Measurements from ENCODE around the gene SCYGR4.

SCYGR4 gene

DNA sequence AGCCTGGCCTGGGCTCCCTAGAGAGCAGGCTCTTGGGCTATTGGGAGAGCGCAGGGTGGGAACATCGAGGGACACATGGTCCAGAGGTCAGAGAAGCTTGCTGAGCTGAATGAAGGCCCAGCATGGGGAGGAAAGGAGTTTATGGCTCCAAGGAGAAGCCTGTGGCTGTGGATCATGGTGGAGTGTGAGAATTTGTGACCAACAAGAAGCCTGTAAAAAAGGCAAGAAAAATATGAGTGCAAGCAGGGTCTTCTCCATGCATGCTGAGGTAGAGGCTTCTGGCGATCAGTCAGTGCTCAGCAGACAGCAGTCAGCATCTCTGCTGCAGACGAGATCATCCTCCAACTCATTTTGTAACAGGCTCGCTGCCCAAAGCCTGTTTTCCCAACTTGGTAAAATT lies 1.4 kb upstream of the SCYGR4 start:
- Histone ChIP-seq H3K4me3 (ENCODE audit: low read length) (no peak overlapping the region), H3K36me3 (replicated peaks; ENCODE audit: low read depth, low read length) (no peaks in the 10 kb centered on the region), H3K79me2 (ENCODE audit: low read length) (no peaks in the 10 kb centered on the region), H4K20me1 (ENCODE audit: insufficient read depth, low read length) (no peaks in the 10 kb centered on the region), H3K4me1 (ENCODE audit: low read length) (peaks cover 31% of the 10 kb centered on the region), H3K27ac (ENCODE audit: low read length) (no peak overlapping the region), H3K4me2 (ENCODE audit: low read length) (no peak overlapping the region), H3K9me3 (ENCODE audit: insufficient read depth, low read length) (no peaks in the 10 kb centered on the region), H3K9ac (ENCODE audit: low read length) (no peak overlapping the region), H2AFZ (ENCODE audit: low read depth, low read length) (no peak overlapping the region), H3K27me3 (ENCODE audit: low read depth, low read length) (peaks cover 24% of the 10 kb centered on the region)
- TF ChIP-seq EZH2phosphoT487 (IDR thresholded peaks at IDR 0.05; ENCODE audit: low read depth): no peak

DNA sequence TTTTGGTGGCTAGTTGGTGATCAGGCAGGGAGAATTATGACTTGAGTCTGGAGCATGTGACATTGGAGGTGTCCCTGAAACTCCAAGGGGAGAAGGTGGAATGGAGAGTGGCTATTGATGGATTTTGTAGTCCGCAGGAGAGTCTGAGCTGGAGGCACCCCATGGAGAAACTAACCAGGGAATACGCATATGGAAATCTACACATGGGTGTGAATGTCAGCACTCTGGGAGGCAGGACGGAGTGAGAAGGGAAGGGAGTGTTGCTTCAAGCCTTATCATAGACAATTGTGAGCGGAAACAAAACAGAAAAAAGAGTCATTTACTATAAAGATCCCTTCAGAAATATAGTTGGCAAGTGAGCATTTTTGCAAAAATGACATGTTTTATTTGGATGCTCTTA lies 667 bp upstream of the SCYGR4 start:
- Histone ChIP-seq H3K79me2 (ENCODE audit: low read length) (no peaks in the 10 kb centered on the region), H3K4me2 (ENCODE audit: low read length) (no peak overlapping the region), H3K9me3 (ENCODE audit: insufficient read depth, low read length) (no peaks in the 10 kb centered on the region), H3K27me3 (ENCODE audit: low read depth, low read length) (peaks cover 24% of the 10 kb centered on the region), H4K20me1 (ENCODE audit: insufficient read depth, low read length) (no peaks in the 10 kb centered on the region), H3K4me1 (ENCODE audit: low read length) (peaks cover 31% of the 10 kb centered on the region), H3K9ac (ENCODE audit: low read length) (no peak overlapping the region), H3K36me3 (replicated peaks; ENCODE audit: low read depth, low read length) (no peaks in the 10 kb centered on the region), H3K27ac (ENCODE audit: low read length) (no peak overlapping the region), H3K4me3 (ENCODE audit: low read length) (no peak overlapping the region), H2AFZ (ENCODE audit: low read depth, low read length) (no peak overlapping the region)
- TF ChIP-seq, protein P1, sequence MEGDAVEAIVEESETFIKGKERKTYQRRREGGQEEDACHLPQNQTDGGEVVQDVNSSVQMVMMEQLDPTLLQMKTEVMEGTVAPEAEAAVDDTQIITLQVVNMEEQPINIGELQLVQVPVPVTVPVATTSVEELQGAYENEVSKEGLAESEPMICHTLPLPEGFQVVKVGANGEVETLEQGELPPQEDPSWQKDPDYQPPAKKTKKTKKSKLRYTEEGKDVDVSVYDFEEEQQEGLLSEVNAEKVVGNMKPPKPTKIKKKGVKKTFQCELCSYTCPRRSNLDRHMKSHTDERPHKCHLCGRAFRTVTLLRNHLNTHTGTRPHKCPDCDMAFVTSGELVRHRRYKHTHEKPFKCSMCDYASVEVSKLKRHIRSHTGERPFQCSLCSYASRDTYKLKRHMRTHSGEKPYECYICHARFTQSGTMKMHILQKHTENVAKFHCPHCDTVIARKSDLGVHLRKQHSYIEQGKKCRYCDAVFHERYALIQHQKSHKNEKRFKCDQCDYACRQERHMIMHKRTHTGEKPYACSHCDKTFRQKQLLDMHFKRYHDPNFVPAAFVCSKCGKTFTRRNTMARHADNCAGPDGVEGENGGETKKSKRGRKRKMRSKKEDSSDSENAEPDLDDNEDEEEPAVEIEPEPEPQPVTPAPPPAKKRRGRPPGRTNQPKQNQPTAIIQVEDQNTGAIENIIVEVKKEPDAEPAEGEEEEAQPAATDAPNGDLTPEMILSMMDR (IDR thresholded peaks at IDR 0.05; ENCODE audit: low read depth, low read length): no peak
- no peak for TF ChIP-seq EZH2phosphoT487 (IDR thresholded peaks at IDR 0.05; ENCODE audit: low read depth)

DNA sequence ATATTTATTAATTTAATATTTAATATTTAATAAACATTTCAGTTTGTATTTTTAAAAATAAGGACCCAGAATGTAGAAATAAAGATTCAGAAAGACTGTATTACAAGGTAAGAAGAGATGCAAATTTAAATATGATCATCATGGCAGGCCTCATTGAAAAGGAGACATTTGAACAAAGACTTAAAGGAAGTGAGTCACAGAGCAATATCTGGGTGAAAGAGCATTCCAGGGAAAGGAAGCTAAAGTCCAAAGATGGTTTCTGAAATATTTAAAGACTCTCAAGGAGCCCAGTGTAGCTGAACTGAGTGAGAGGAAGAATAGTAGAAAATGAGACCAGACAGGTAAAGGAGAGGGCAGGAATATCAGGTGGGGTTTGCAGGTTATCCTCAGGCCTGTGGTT lies 5.9 kb downstream of the SCYGR4 start:
- Histone ChIP-seq H3K9ac (ENCODE audit: low read length) (no peak overlapping the region), H4K20me1 (ENCODE audit: insufficient read depth, low read length) (no peaks in the 10 kb centered on the region), H3K36me3 (replicated peaks; ENCODE audit: low read depth, low read length) (no peaks in the 10 kb centered on the region), H3K27me3 (ENCODE audit: low read depth, low read length) (no peaks in the 10 kb centered on the region), H3K4me2 (ENCODE audit: low read length) (no peak overlapping the region), H3K79me2 (ENCODE audit: low read length) (no peaks in the 10 kb centered on the region), H3K9me3 (ENCODE audit: insufficient read depth, low read length) (no peaks in the 10 kb centered on the region), H2AFZ (ENCODE audit: low read depth, low read length) (no peak overlapping the region), H3K4me1 (ENCODE audit: low read length) (peaks cover 22% of the 10 kb centered on the region), H3K27ac (ENCODE audit: low read length) (no peak overlapping the region), H3K4me3 (ENCODE audit: low read length) (no peak overlapping the region)
- no peak for TF ChIP-seq EZH2phosphoT487 (IDR thresholded peaks at IDR 0.05; ENCODE audit: low read depth)
- TF ChIP-seq, protein P1 (IDR thresholded peaks at IDR 0.05; ENCODE audit: low read depth, low read length): no peak

DNA sequence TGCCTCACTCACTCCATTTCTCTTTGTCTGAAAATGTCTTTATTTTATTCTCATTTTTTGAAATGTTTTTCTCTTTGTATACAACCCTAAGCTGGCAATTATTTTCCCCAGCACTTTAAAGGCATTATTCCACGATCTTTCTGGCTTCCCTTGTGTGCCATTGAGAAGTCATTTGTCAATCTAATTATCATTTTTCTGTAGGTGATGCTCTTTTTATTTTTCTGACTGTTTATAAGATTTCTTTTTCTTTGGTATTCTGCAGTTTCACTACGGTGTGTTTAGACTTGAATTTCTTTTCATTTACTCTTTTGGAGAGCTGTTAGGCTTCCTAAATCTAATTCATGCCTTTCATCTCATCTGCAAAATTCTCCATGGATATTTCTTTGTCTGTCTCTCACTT lies 8.1 kb downstream of the SCYGR4 start:
- H3K79me2 ChIP-seq (ENCODE audit: low read length): no peaks in the 10 kb centered on the region
- H3K4me1 ChIP-seq (ENCODE audit: low read length): peaks cover 14% of the 10 kb centered on the region
- no peaks in the 10 kb centered on the region for H3K9me3 ChIP-seq (ENCODE audit: insufficient read depth, low read length)
- no peak for TF ChIP-seq EZH2phosphoT487 (IDR thresholded peaks at IDR 0.05; ENCODE audit: low read depth)
- TF ChIP-seq, protein P1 (IDR thresholded peaks at IDR 0.05; ENCODE audit: low read depth, low read length): no peak
- no peak overlapping the region for H3K4me3 ChIP-seq (ENCODE audit: low read length)
- no peak overlapping the region for H3K4me2 ChIP-seq (ENCODE audit: low read length)
- no peak overlapping the region for H2AFZ ChIP-seq (ENCODE audit: low read depth, low read length)
- no peaks in the 10 kb centered on the region for H3K36me3 ChIP-seq (replicated peaks; ENCODE audit: low read depth, low read length)
- H3K27ac ChIP-seq (ENCODE audit: low read length): no peak overlapping the region
- no peak overlapping the region for H3K9ac ChIP-seq (ENCODE audit: low read length)
- no peaks in the 10 kb centered on the region for H4K20me1 ChIP-seq (ENCODE audit: insufficient read depth, low read length)
- H3K27me3 ChIP-seq (ENCODE audit: low read depth, low read length): peaks cover 8% of the 10 kb centered on the region
